HL-60 (cell line): Measurements from ENCODE around the gene ERC2.

Source experiments
- DNase-seq, 2 experiments: peaks; one replicate each; pipeline ENCODE4 v3.0.0-alpha.2; 2010 to 2020; ENCODE audit warnings: low read depth in 1 of 2, low spot score in 1 of 2
- H3K27ac ChIP-seq: fragments of 250-450 bp; sonication (Bioruptor Pico); replicated peaks from 2 replicates; pipeline ENCODE4 v1.5.1; 2020; ENCODE audit warnings: mild to moderate bottlenecking, moderate library complexity
- H3K27me3 ChIP-seq: fragments of 250-450 bp; sonication (Bioruptor Pico); 2 replicates; pipeline ENCODE4 v1.5.1; 2021; ENCODE audit warnings: mild to moderate bottlenecking, moderate library complexity; ENCODE audit not compliant: insufficient read depth, poor library complexity, severe bottlenecking
- H3K4me3 ChIP-seq: replicated peaks from 2 replicates; pipeline ENCODE4 v1.5.1; 2011; ENCODE audit warnings: mild to moderate bottlenecking, control low read depth, low read length; ENCODE audit not compliant: insufficient read depth
- CTCF ChIP-seq: IDR thresholded peaks from one replicate; pipeline ENCODE4 v1.5.1; 2011; ENCODE audit warnings: low read length, control low read depth, inconsistent platforms; ENCODE audit not compliant: insufficient read depth
- GABPA ChIP-seq: IDR thresholded peaks from 2 replicates; pipeline ENCODE4 v1.6.1; 2012; ENCODE audit warnings: low read depth
- POLR2AphosphoS5 ChIP-seq: IDR thresholded peaks from 2 replicates; pipeline ENCODE4 v1.6.1; 2012; ENCODE audit warnings: low read depth
- REST ChIP-seq: IDR thresholded peaks from 2 replicates; pipeline ENCODE4 v1.6.1; 2012; ENCODE audit warnings: low read depth; ENCODE audit not compliant: insufficient replicate concordance
- SPI1 ChIP-seq: IDR thresholded peaks from 2 replicates; pipeline ENCODE4 v1.6.1; 2012; ENCODE audit warnings: low read depth, mild to moderate bottlenecking, borderline replicate concordance

The ERC2 gene

DNA sequence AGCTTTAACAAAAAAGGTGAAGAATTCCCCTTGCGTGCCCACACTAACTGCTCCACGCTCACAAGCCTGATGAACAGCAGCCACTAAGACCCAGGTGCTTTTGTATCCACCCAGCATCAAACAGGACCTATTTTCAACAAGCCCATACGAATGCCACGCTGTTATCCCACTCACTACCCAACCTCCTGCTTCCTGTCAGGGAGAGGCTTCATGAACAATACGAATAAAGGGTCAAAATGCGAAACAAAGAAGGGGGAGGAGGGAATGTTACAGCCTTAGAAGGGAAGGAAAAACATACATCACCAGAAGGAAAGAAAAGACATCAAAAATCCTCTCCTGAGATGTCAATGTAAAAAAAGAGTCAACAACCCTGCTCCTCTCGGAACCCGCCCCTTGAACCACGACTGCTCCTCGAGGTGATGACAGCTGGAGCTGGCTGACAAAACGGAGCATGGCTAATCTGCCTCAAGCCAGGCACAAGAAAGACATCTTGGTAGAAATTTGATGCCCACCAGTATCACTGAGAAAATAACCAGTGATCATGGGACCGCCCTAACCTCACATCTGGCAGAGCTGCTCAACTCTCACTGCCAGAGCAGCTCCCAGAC is 9.7 kb downstream of the ERC2 start:
- Histone ChIP-seq H3K27me3 (peaks cover 5% of the 10 kb centered on the region), H3K27ac (no peak overlapping the region), H3K4me3 (no peak overlapping the region)
- no peak for DNase-seq
- TF ChIP-seq GABPA: no peak
- TF ChIP-seq CTCF: no peak
- TF ChIP-seq POLR2AphosphoS5: no peak
- TF ChIP-seq REST: no peak
- TF ChIP-seq SPI1: no peak

DNA sequence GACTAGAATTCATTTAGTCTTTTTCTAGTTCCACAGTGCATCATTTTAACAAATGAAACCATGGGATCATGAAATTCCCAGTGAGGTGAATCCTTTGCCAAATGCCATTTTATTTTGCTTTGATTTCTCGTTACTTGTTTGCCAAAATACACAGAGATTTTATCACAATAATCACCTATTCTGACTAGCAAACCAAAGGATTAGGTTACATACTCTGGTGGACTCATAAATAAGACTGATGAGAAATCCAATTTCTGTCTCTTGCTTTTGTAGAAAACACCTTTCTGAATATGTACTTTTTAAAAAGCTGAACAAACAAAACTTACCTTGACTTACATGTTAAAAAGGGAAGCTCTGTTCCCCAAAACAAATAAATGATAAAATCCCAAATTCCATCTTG is 12.2 kb downstream of the ERC2 start:
- Histone ChIP-seq H3K4me3 (no peak overlapping the region), H3K27ac (no peak overlapping the region), H3K27me3 (peaks cover 5% of the 10 kb centered on the region)
- no peak for DNase-seq
- no peak for TF ChIP-seq SPI1
- TF ChIP-seq POLR2AphosphoS5: no peak
- no peak for TF ChIP-seq REST
- TF ChIP-seq GABPA: no peak
- TF ChIP-seq CTCF: no peak

DNA sequence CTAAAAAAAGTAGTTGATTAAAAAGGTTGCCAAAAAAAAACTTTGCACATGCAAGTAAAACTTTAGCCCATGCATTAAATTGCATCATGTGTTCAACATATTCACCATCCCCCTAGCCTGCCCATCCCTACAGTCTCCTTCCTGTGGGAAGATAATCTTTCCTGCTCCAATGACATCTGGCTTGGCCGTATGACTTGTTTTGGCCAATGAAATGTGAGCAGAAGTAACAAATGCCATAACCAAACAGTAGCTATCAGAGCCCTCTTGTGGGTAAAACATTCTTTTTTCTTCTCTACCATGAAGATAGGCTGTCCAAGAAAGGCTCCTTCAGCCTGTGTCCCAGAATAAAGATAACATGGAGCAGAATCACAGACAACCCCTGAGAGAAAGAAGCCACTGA is 15.3 kb downstream of the ERC2 start:
- no peak for DNase-seq
- Histone ChIP-seq H3K27me3 (peaks cover 5% of the 10 kb centered on the region), H3K4me3 (no peak overlapping the region), H3K27ac (no peak overlapping the region)
- TF ChIP-seq GABPA (no peak), SPI1 (no peak), REST (no peak), POLR2AphosphoS5 (no peak), CTCF (no peak)
